SK-N-SH treated with all-trans-retinoic acid at 6 μM for 48 hours (cell line): ENCODE measurements around the gene VWC2L.

ENCODE experiments used
- ATAC-seq: fragments of 200-7000 bp; cut with Tn5 transposase; 3 replicates; pipeline ENCODE4 v1.9.1; 2020; ENCODE audit warnings: mild to moderate bottlenecking, moderate library complexity
- ARNTL ChIP-seq: fragments of 450-650 bp; formaldehyde crosslinking; IDR thresholded peaks from 2 replicates; pipeline ENCODE4 v1.5.0; 2020; ENCODE audit warnings: low read depth, mild to moderate bottlenecking, moderate library complexity, borderline replicate concordance
- BACH2 ChIP-seq: fragments of 250-450 bp; sonication (Bioruptor Pico); IDR thresholded peaks from 2 replicates; pipeline ENCODE4 v1.9.0; 2021; ENCODE audit warnings: mild to moderate bottlenecking, borderline replicate concordance
- CREB5 ChIP-seq: fragments of 250-450 bp; sonication (Bioruptor Pico); IDR thresholded peaks from 2 replicates; pipeline ENCODE4 v1.5.1; 2020; ENCODE audit warnings: low read depth, mild to moderate bottlenecking, moderate library complexity
- CSDC2 ChIP-seq: fragments of 250-450 bp; sonication (Bioruptor Pico); IDR thresholded peaks from 2 replicates; pipeline ENCODE4 v1.5.0; 2020; ENCODE audit warnings: mild to moderate bottlenecking, moderate library complexity
- CSRNP3 ChIP-seq: fragments of 250-450 bp; sonication (Bioruptor Pico); IDR thresholded peaks from 2 replicates; pipeline ENCODE4 v1.5.1; 2021; ENCODE audit warnings: mild to moderate bottlenecking, moderate library complexity
- ESRRG ChIP-seq: fragments of 250-450 bp; sonication (Bioruptor Pico); IDR thresholded peaks from 2 replicates; pipeline ENCODE4 v1.6.1; 2021; ENCODE audit warnings: mild to moderate bottlenecking
- GLIS3 ChIP-seq: fragments of 250-450 bp; sonication (Bioruptor Pico); IDR thresholded peaks from 2 replicates; pipeline ENCODE4 v1.5.0; 2020; ENCODE audit warnings: mild to moderate bottlenecking, moderate library complexity
- ISL1 ChIP-seq: fragments of 250-450 bp; sonication (Bioruptor Pico); IDR thresholded peaks from 2 replicates; pipeline ENCODE4 v2.1.2; 2022; ENCODE audit warnings: mild to moderate bottlenecking, moderate library complexity
- OSR1 ChIP-seq: fragments of 250-450 bp; sonication (Bioruptor Pico); IDR thresholded peaks from 2 replicates; pipeline ENCODE4 v1.8.0; 2022; ENCODE audit warnings: moderate library complexity, mild to moderate bottlenecking, inconsistent platforms
- PATZ1 ChIP-seq: fragments of 250-450 bp; sonication (Bioruptor Pico); IDR thresholded peaks from 2 replicates; pipeline ENCODE4 v1.8.0; 2020; ENCODE audit warnings: mild to moderate bottlenecking, moderate library complexity, borderline replicate concordance
- POU6F1 ChIP-seq: fragments of 250-450 bp; sonication (Bioruptor Pico); IDR thresholded peaks from 2 replicates; pipeline ENCODE4 v1.8.0; 2021; ENCODE audit warnings: low read depth, mild to moderate bottlenecking, moderate library complexity, borderline replicate concordance
- PPARA ChIP-seq: fragments of 250-450 bp; sonication (Bioruptor Pico); IDR thresholded peaks from 2 replicates; pipeline ENCODE4 v1.5.0; 2020; ENCODE audit warnings: mild to moderate bottlenecking, borderline replicate concordance
- RARB ChIP-seq: fragments of 250-450 bp; sonication (Bioruptor Pico); IDR thresholded peaks from 2 replicates; pipeline ENCODE4 v1.8.0; 2021; ENCODE audit warnings: mild to moderate bottlenecking, moderate library complexity
- SNAI2 ChIP-seq: fragments of 250-450 bp; sonication (Bioruptor Pico); IDR thresholded peaks from 2 replicates; pipeline ENCODE4 v1.5.0; 2020; ENCODE audit warnings: mild to moderate bottlenecking, moderate library complexity
- TCF4 ChIP-seq: fragments of 250-450 bp; sonication (Bioruptor Pico); IDR thresholded peaks from 2 replicates; pipeline ENCODE4 v1.8.0; 2021; ENCODE audit warnings: mild to moderate bottlenecking, moderate library complexity, borderline replicate concordance
- TOX ChIP-seq: fragments of 250-450 bp; sonication (Bioruptor Pico); IDR thresholded peaks from 2 replicates; pipeline ENCODE4 v1.8.0; 2021; ENCODE audit warnings: mild to moderate bottlenecking, moderate library complexity, borderline replicate concordance
- TSHZ2 ChIP-seq: fragments of 250-450 bp; sonication (Bioruptor Pico); IDR thresholded peaks from 2 replicates; pipeline ENCODE4 v1.5.0; 2020; ENCODE audit warnings: mild to moderate bottlenecking, moderate library complexity
- ZC3H10 ChIP-seq: fragments of 250-450 bp; sonication (Bioruptor Pico); IDR thresholded peaks from 2 replicates; pipeline ENCODE4 v1.5.1; 2021; ENCODE audit warnings: mild to moderate bottlenecking, moderate library complexity
- ZFP3 ChIP-seq: fragments of 250-450 bp; sonication (Bioruptor Pico); IDR thresholded peaks from 2 replicates; pipeline ENCODE4 v1.5.0; 2020; ENCODE audit warnings: mild to moderate bottlenecking, moderate library complexity
- ZFP30 ChIP-seq: fragments of 450-650 bp; formaldehyde crosslinking; IDR thresholded peaks from 2 replicates; pipeline ENCODE4 v1.5.0; 2022; ENCODE audit warnings: mild to moderate bottlenecking, moderate library complexity
- ZNF565 ChIP-seq: fragments of 450-650 bp; formaldehyde crosslinking; conservative IDR thresholded peaks from 2 replicates; pipeline ENCODE4 v1.5.0; 2020; ENCODE audit warnings: low read depth, mild to moderate bottlenecking, moderate library complexity
- ZNF70 ChIP-seq: fragments of 450-650 bp; formaldehyde crosslinking; IDR thresholded peaks from 2 replicates; pipeline ENCODE4 v1.5.0; 2020; ENCODE audit warnings: mild to moderate bottlenecking, moderate library complexity
- ZNF8 ChIP-seq: fragments of 450-650 bp; formaldehyde crosslinking; IDR thresholded peaks from 2 replicates; pipeline ENCODE4 v1.5.0; 2020; ENCODE audit warnings: mild to moderate bottlenecking, moderate library complexity

The VWC2L gene

GRCh38 chr2:214477305-214477704 is 66.5 kb downstream of the VWC2L start:
- no peak for ATAC-seq
- TF ChIP-seq ISL1 (no peak), ARNTL (CRISPR knock-in tag) (no peak), CSRNP3 (CRISPR knock-in tag) (no peak), TOX (CRISPR knock-in tag) (no peak), CSDC2 (CRISPR knock-in tag) (no peak), GLIS3 (CRISPR knock-in tag) (no peak), TCF4 (no peak), ZNF565 (no peak), ZFP30 (CRISPR knock-in tag) (no peak), SNAI2 (CRISPR knock-in tag) (no peak), OSR1 (no peak), BACH2 (CRISPR knock-in tag) (no peak), POU6F1 (CRISPR knock-in tag) (no peak), PPARA (CRISPR knock-in tag) (no peak), CREB5 (CRISPR knock-in tag) (no peak), ZNF70 (CRISPR knock-in tag) (no peak), RARB (CRISPR knock-in tag) (no peak), ESRRG (no peak), ZFP3 (CRISPR knock-in tag) (no peak), PATZ1 (CRISPR knock-in tag) (no peak)
- TF ChIP-seq, all 23 proteins: peak for 0

- ATAC-seq = peak; percentile 75
- TF ChIP-seq POU6F1 (CRISPR knock-in tag) (no peak), PATZ1 (CRISPR knock-in tag) (no peak), ZC3H10 (CRISPR knock-in tag) (no peak), TSHZ2 (CRISPR knock-in tag) (no peak), ZNF565 (no peak), CSDC2 (CRISPR knock-in tag) (no peak), ESRRG (no peak), TCF4 (no peak), CSRNP3 (CRISPR knock-in tag) (no peak), PPARA (CRISPR knock-in tag) (no peak), ZNF70 (CRISPR knock-in tag) (no peak), ZFP3 (CRISPR knock-in tag) (no peak), CREB5 (CRISPR knock-in tag) (no peak), ZNF8 (no peak), BACH2 (CRISPR knock-in tag) (no peak), ARNTL (CRISPR knock-in tag) (no peak), ISL1 (no peak), GLIS3 (CRISPR knock-in tag) (no peak), ZFP30 (CRISPR knock-in tag) (no peak), SNAI2 (CRISPR knock-in tag) (no peak)
- TF ChIP-seq, all 23 proteins: peak for 0
Observed at GRCh38 chr2:214481204-214481603, 70.3 kb downstream of the VWC2L start.
